Astrocyte of the spinal cord (primary cell): ENCODE results near the gene TUSC1.

Experiments
- DNase-seq: peaks from one replicate; pipeline ENCODE4 v3.0.0; 2011; ENCODE audit warnings: low read depth, low spot score
- H3K4me3 ChIP-seq: 2 replicates; pipeline ENCODE4 v1.5.1; 2011; ENCODE audit warnings: low read depth, mild to moderate bottlenecking, low read length, moderate library complexity
- in situ Hi-C: cut with HindIII; loops from 2 replicates; pipeline ENCODE4 v1.10.0; 2017; ENCODE audit warnings: low sequenced_read_pairs
- TF ChIP-seq, protein P1 (sequence below): IDR thresholded peaks from 2 replicates; pipeline ENCODE4 v1.5.1; 2012; ENCODE audit warnings: low read depth, mild to moderate bottlenecking, low read length, inconsistent platforms

The TUSC1 gene

DNA sequence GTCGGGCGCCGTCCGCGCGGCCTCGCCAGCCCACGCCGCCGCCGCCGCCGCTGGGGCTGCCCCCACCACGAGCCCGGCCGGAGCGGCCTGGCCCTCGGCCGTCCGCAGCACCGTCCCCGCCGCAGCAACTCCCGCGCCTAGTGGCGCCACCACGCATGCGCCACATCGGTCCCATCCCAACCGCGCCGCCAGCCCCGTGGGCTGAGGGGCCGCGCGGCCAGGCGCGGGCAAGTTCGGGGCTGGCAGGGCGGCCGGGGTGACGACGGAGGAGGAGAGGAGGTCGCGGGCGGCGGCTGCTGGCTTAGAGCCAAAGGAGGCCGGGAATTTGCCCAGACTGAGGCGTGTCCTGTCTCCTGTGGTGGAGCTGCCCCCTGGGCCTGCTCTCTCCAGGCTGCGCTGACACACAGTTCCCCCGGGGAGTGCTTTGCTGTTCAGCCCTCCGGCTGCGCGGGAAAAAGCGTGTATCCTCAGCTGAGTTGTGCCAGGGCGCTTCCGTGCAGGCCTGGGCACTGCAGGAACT is at the start of gene TUSC1:
TUSC1 (minus strand) TSS at position 298 of the 520 bp plus-strand sequence; CDS start at position 166, 132 bp downstream.
- in situ Hi-C loops = no loop called here
- peak within 1 kb of the TSS; percentile 63 for H3K4me3 ChIP-seq
- TF ChIP-seq, protein P1, sequence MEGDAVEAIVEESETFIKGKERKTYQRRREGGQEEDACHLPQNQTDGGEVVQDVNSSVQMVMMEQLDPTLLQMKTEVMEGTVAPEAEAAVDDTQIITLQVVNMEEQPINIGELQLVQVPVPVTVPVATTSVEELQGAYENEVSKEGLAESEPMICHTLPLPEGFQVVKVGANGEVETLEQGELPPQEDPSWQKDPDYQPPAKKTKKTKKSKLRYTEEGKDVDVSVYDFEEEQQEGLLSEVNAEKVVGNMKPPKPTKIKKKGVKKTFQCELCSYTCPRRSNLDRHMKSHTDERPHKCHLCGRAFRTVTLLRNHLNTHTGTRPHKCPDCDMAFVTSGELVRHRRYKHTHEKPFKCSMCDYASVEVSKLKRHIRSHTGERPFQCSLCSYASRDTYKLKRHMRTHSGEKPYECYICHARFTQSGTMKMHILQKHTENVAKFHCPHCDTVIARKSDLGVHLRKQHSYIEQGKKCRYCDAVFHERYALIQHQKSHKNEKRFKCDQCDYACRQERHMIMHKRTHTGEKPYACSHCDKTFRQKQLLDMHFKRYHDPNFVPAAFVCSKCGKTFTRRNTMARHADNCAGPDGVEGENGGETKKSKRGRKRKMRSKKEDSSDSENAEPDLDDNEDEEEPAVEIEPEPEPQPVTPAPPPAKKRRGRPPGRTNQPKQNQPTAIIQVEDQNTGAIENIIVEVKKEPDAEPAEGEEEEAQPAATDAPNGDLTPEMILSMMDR = no peak
- DNase-seq = peak; percentile 85

DNA sequence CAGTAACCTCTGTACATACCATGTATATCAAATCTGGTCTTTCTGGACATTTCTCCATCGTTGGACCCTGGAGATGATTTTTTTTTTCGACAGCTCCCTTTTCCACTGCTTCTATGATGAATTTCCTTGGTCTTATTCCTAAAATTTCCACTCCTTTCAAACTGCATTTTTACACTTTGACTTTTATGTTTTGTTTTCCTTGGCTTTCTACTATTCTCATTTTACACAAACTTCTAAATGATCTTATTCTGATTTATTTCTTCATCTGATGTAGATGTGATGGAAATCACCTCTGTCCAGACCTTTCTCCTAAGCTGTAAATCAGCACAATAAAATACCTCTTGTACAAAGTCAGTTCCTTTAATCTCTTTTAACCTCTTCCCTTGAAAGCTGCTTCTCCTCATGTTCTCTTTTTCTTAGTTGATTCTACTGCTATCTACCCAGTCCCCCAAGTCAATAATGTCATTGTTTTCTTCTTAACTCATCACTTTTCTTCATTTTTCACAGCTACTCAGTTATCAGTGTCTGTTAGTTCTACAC is 48.7 kb upstream of the TUSC1 start:
- DNase-seq = no peak
- TF ChIP-seq, protein P1 = no peak
- in situ Hi-C loops = no loop called here
- no peak overlapping the region for H3K4me3 ChIP-seq

DNA sequence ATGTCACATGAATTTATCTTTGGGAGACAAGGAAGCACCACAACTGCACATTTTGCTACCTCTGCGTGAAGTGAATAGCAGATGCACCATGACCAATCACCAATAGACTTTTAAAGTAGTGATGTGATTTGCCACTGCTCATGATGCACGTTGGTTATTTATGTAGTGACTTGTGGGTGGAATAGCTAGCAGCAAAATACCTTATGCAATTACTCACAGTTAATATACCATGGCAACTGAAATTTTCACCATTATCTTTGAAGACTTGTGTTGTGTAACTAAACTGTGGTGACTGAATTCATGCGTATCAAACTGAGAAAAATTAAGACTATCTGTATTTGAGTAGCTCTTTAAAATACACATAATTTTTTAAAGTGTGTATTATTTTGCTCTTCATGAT is 46.2 kb upstream of the TUSC1 start:
- peak; percentile 73 for DNase-seq
- in situ Hi-C loops = no loop called here
- H3K4me3 ChIP-seq = no peak overlapping the region
- TF ChIP-seq, protein P1 = no peak

DNA sequence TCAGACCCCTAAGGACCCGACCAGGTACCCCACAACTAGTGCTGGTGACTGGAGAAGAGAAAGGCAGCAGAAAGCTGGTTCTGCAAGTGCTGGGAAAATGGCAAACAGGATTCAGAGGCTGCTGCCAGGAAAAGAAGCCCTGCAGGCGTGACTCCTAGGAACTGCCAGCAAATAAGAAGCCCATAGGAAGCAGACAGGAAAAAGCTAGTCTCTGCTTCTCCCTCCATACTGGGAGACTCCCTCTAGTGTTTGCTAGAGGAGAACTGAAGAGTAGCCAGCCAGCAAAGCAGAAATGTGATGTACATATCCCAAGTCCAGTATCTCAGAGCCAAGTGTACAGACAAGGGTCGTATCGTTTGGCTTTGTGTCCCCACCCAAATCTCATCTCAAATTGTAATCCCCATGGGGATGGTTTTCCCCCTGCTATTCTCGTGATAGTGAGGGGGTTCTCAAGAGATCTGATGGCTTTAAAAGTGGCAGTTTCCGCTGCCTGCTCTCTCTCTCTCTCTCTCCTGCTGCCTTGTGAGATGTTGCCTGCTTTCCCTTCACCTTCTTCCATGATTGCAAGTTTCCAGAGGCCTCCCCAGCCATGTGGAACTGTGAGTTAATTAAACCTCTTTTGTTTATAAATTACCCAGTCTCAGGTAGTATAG is 38.1 kb upstream of the TUSC1 start:
- no peak overlapping the region for H3K4me3 ChIP-seq
- TF ChIP-seq, protein P1 = peak; percentile 72
- peak; percentile 70 for DNase-seq
- in situ Hi-C loops = no loop called here

DNA sequence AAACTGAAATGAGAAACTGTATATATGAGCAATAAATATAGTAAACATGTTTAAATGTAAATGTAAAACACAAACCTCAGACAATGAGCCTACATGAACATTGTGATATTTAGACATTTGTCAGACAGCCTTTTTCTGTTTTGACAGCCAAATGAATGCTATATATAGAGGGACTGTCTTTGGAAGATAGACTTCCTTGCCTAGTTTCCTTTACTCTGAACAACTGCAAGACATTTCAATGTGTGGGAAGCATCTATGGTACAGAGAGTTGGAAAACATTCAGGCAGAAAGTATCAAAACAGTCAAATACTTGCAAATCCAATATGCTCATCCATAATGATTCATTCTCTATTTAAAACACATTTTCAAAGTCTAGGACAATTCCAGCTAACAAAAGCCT is 31.7 kb upstream of the TUSC1 start:
- no peak for DNase-seq
- H3K4me3 ChIP-seq = no peak overlapping the region
- in situ Hi-C loops = no loop called here
- TF ChIP-seq, protein P1 = no peak

DNA sequence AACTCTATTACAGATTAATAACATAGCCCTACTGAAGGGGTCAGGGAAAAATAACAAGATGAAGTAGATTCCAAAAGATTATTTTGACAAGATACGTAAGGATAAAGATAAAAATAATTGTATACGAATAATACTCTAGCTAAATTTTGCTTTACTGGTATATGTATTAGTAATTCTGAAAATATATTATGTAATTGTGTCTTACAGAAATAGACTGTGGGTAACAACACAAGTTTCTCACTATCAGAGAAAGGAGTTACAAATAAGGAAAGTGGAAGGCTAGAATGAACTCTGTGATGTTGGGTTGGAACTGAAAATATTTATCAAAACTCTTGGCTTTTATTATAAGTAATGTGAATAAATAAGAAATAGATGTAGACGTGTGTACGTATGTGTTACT is 26.6 kb upstream of the TUSC1 start:
- in situ Hi-C loops = no loop called here
- DNase-seq = no peak
- TF ChIP-seq, protein P1 = no peak
- H3K4me3 ChIP-seq = no peak overlapping the region
